ENCODE results near the gene ZNF12. TPM values are rescaled to one million over a fixed set of nuclear protein-coding genes. Genes with fewer than 3 reads are reported as not detected.

Gene ZNF12
- total and polyA plus RNA-seq, 2 donors (not counting 1 experiment from before 2014, with no cell fraction given) = 15.9 to 17.8 TPM

DNA sequence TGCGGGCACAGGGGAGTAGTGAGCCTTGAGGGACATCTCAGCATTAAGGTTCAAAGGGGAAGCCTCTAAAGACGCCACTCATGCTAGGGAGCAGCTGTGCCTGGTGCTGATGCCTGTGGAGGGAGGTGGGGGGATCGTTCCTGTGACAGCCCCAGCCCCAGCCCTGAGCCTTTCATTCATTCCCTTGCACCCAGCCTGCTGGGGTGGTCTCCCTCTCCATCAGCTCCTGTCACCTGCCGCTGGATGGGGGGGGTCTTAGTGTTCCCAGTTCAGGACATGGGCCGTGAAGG, 58.0 kb downstream of the ZNF12 start:
- TF ChIP-seq, protein P1, sequence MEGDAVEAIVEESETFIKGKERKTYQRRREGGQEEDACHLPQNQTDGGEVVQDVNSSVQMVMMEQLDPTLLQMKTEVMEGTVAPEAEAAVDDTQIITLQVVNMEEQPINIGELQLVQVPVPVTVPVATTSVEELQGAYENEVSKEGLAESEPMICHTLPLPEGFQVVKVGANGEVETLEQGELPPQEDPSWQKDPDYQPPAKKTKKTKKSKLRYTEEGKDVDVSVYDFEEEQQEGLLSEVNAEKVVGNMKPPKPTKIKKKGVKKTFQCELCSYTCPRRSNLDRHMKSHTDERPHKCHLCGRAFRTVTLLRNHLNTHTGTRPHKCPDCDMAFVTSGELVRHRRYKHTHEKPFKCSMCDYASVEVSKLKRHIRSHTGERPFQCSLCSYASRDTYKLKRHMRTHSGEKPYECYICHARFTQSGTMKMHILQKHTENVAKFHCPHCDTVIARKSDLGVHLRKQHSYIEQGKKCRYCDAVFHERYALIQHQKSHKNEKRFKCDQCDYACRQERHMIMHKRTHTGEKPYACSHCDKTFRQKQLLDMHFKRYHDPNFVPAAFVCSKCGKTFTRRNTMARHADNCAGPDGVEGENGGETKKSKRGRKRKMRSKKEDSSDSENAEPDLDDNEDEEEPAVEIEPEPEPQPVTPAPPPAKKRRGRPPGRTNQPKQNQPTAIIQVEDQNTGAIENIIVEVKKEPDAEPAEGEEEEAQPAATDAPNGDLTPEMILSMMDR (conservative IDR thresholded peaks at IDR 0.05 in 1 of 2, IDR thresholded peaks at IDR 0.05 in 1 of 2; ENCODE audit: low read depth in 1 of 2, low read length in 2 of 2) = no peak
- TF ChIP-seq EZH2 (IDR thresholded peaks at IDR 0.05; ENCODE audit: low read length, missing control alignments) = no peak
- H3K4me3 ChIP-seq (replicated peaks in 1 of 4; ENCODE audit: control extremely low read depth in 1 of 4, insufficient read depth in 1 of 4, low read depth in 3 of 4, low read length in 4 of 4) = no peak overlapping the region
- H3K4me2 ChIP-seq (ENCODE audit: extremely low read depth, insufficient read depth, low read length) = no peak overlapping the region
- H3K9me3 ChIP-seq (ENCODE audit: control insufficient read depth, insufficient read depth, low read depth, low read length) = no peaks in the 10 kb centered on the region
- H3K27ac ChIP-seq (ENCODE audit: insufficient read depth, low read length) = no peak overlapping the region
- H3K27me3 ChIP-seq (ENCODE audit: control insufficient read depth, insufficient read depth, low read length) = no peaks in the 10 kb centered on the region
- H3K4me1 ChIP-seq (ENCODE audit: control insufficient read depth, extremely low read depth, insufficient read depth, low read length) = no peaks in the 10 kb centered on the region
- H3K9ac ChIP-seq (ENCODE audit: insufficient read depth, low read length) = no peak overlapping the region
- H4K20me1 ChIP-seq (ENCODE audit: control insufficient read depth, extremely low read depth, insufficient read depth, low read length) = no peaks in the 10 kb centered on the region
- H2AFZ ChIP-seq (ENCODE audit: low read length) = no peak overlapping the region
- H3K36me3 ChIP-seq (ENCODE audit: control insufficient read depth, insufficient read depth, low read length) = peaks cover 21% of the 10 kb centered on the region
- no peak for DNase-seq (ENCODE audit: low read depth in 2 of 2)
- no peaks in the 10 kb centered on the region for H3K79me2 ChIP-seq (ENCODE audit: control insufficient read depth, insufficient read depth, low read length)

DNA sequence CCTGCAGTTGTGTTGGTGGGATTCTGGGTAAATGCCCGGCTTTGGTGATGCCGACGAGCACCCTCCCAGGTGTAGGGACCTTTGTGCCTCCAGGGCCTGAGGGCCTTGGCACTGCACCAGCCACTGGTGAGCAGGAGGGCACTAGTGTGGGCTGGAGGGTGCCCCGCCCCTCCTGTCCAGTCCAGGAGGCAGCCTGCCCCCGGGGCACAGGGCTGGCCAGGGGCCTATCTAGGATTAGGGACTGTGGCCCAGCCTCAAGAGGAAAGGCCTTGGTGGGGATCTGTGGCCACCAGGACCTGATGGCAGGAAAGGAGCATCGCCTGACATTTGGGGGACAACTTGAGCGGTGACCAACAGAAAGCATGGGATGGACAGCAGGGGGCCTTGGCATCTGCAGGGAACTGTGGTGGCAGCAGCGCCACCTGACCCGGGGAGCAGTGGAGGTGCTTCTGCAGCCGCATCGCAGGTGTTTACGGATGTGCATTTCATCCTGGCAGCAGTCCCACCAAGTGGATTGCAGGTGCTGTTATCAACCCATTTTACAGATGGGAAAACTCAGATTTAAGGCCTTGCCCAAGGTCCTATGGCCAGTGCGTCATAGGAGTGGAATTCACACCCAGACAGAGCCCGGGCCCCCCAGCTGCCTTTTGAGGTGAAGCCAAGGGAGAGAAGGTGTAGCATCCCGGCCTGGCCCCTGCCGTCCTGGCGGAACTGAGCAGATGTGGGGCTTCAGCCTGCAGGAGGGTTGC, 58.5 kb downstream of the ZNF12 start:
- DNase-seq (ENCODE audit: low read depth in 2 of 2) = no peak
- Histone ChIP-seq H3K9me3 (ENCODE audit: control insufficient read depth, insufficient read depth, low read depth, low read length) (no peaks in the 10 kb centered on the region), H2AFZ (ENCODE audit: low read length) (no peak overlapping the region), H3K27me3 (ENCODE audit: control insufficient read depth, insufficient read depth, low read length) (no peaks in the 10 kb centered on the region), H3K4me1 (ENCODE audit: control insufficient read depth, extremely low read depth, insufficient read depth, low read length) (no peaks in the 10 kb centered on the region), H3K9ac (ENCODE audit: insufficient read depth, low read length) (no peak overlapping the region), H3K4me3 (replicated peaks in 1 of 4; ENCODE audit: control extremely low read depth in 1 of 4, insufficient read depth in 1 of 4, low read depth in 3 of 4, low read length in 4 of 4) (no peak overlapping the region), H3K36me3 (ENCODE audit: control insufficient read depth, insufficient read depth, low read length) (peaks cover 21% of the 10 kb centered on the region), H3K4me2 (ENCODE audit: extremely low read depth, insufficient read depth, low read length) (no peak overlapping the region), H3K79me2 (ENCODE audit: control insufficient read depth, insufficient read depth, low read length) (no peaks in the 10 kb centered on the region), H4K20me1 (ENCODE audit: control insufficient read depth, extremely low read depth, insufficient read depth, low read length) (no peaks in the 10 kb centered on the region), H3K27ac (ENCODE audit: insufficient read depth, low read length) (no peak overlapping the region)
- TF ChIP-seq, protein P1 (conservative IDR thresholded peaks at IDR 0.05 in 1 of 2, IDR thresholded peaks at IDR 0.05 in 1 of 2; ENCODE audit: low read depth in 1 of 2, low read length in 2 of 2) = no peak
- no peak for TF ChIP-seq EZH2 (IDR thresholded peaks at IDR 0.05; ENCODE audit: low read length, missing control alignments)

DNA sequence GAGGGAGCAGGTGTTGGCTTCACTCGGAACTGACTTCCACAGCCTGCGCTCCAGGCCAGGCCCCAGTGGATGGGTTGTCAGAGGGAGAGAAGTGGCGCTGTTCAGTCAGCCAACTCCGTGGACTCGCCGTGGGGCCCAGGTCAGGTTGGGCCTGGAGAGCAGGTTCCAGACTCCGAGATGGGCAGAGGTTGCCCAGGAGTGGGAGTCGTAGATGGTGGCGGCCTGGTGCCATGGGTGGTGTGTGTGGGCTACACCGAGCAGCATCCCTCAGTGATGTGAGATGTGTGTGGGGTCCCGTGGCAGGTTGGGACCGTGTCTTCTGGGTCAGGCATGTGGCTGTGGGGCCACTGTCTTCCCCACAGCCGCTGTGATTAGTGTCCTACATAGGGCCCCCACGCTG, 59.2 kb downstream of the ZNF12 start:
- Histone ChIP-seq H3K4me2 (ENCODE audit: extremely low read depth, insufficient read depth, low read length) (no peak overlapping the region), H3K27me3 (ENCODE audit: control insufficient read depth, insufficient read depth, low read length) (no peaks in the 10 kb centered on the region), H3K36me3 (ENCODE audit: control insufficient read depth, insufficient read depth, low read length) (peaks cover 24% of the 10 kb centered on the region), H3K4me3 (replicated peaks in 1 of 4; ENCODE audit: control extremely low read depth in 1 of 4, insufficient read depth in 1 of 4, low read depth in 3 of 4, low read length in 4 of 4) (no peak overlapping the region), H2AFZ (ENCODE audit: low read length) (no peak overlapping the region), H3K9me3 (ENCODE audit: control insufficient read depth, insufficient read depth, low read depth, low read length) (no peaks in the 10 kb centered on the region), H4K20me1 (ENCODE audit: control insufficient read depth, extremely low read depth, insufficient read depth, low read length) (no peaks in the 10 kb centered on the region), H3K27ac (ENCODE audit: insufficient read depth, low read length) (no peak overlapping the region), H3K9ac (ENCODE audit: insufficient read depth, low read length) (no peak overlapping the region), H3K4me1 (ENCODE audit: control insufficient read depth, extremely low read depth, insufficient read depth, low read length) (no peaks in the 10 kb centered on the region), H3K79me2 (ENCODE audit: control insufficient read depth, insufficient read depth, low read length) (no peaks in the 10 kb centered on the region)
- no peak for DNase-seq (ENCODE audit: low read depth in 2 of 2)
- no peak for TF ChIP-seq EZH2 (IDR thresholded peaks at IDR 0.05; ENCODE audit: low read length, missing control alignments)
- TF ChIP-seq, protein P1 (conservative IDR thresholded peaks at IDR 0.05 in 1 of 2, IDR thresholded peaks at IDR 0.05 in 1 of 2; ENCODE audit: low read depth in 1 of 2, low read length in 2 of 2) = no peak

Measured in fibroblast of lung (primary cell).